ENCODE data around the gene SP110. TPM values are rescaled to one million over a fixed set of nuclear protein-coding genes. Genes with fewer than 3 reads are reported as not detected.

SP110 gene
- total RNA-seq, 1 experiment from 2014 or later = 11.9 TPM

- ChIA-PET POLR2A (interaction anchor here (0.8 kb wide), 1 partner anchor 30 kb away, joined by 3 read pairs; no protein-coding TSS in a partner anchor), CTCF (interaction anchor here (1.0 kb wide), 1 partner anchor 9 kb away, joined by 5 read pairs; no protein-coding TSS in a partner anchor)
- H3K4me1 Mint-ChIP-seq (ENCODE audit: insufficient read depth, unreplicated experiment) = peaks cover 5% of the 10 kb centered on the region
- no peaks in the 10 kb centered on the region for H3K27me3 Mint-ChIP-seq (ENCODE audit: insufficient read depth, unreplicated experiment)
- H3K4me3 Mint-ChIP-seq (ENCODE audit: unreplicated experiment) = no peak overlapping the region
- no TSS peak for BruUV-seq (replicated peaks)
- intact Hi-C loops (cut with micrococcal nuclease) = no loop called here
- H3K27ac Mint-ChIP-seq (ENCODE audit: low read depth, unreplicated experiment) = no peak overlapping the region
- TF ChIP-seq, protein P1, sequence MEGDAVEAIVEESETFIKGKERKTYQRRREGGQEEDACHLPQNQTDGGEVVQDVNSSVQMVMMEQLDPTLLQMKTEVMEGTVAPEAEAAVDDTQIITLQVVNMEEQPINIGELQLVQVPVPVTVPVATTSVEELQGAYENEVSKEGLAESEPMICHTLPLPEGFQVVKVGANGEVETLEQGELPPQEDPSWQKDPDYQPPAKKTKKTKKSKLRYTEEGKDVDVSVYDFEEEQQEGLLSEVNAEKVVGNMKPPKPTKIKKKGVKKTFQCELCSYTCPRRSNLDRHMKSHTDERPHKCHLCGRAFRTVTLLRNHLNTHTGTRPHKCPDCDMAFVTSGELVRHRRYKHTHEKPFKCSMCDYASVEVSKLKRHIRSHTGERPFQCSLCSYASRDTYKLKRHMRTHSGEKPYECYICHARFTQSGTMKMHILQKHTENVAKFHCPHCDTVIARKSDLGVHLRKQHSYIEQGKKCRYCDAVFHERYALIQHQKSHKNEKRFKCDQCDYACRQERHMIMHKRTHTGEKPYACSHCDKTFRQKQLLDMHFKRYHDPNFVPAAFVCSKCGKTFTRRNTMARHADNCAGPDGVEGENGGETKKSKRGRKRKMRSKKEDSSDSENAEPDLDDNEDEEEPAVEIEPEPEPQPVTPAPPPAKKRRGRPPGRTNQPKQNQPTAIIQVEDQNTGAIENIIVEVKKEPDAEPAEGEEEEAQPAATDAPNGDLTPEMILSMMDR (IDR thresholded peaks at IDR 0.05; ENCODE audit: unreplicated experiment) = no peak
- H3K36me3 Mint-ChIP-seq (ENCODE audit: insufficient read depth, unreplicated experiment) = no peaks in the 10 kb centered on the region
- H3K9me3 Mint-ChIP-seq (ENCODE audit: unreplicated experiment) = peaks cover 10% of the 10 kb centered on the region
- DNase-seq (ENCODE audit: unreplicated experiment) = no peak
These were observed 10.9 kb upstream of the SP110 start for GRCh38 chr2:230230496-230231200.

GRCh38 chr2:230230087-230230486, 10.3 kb upstream of the SP110 start:
- H3K4me1 Mint-ChIP-seq (ENCODE audit: insufficient read depth, unreplicated experiment) = peaks cover 5% of the 10 kb centered on the region

GRCh38 chr2:230227216-230227615, 7.4 kb upstream of the SP110 start:
- H3K4me3 Mint-ChIP-seq (ENCODE audit: unreplicated experiment) = no peak overlapping the region
- peaks cover 10% of the 10 kb centered on the region for H3K9me3 Mint-ChIP-seq (ENCODE audit: unreplicated experiment)
- intact Hi-C loops (cut with micrococcal nuclease) = no loop called here
- no TSS peak for BruUV-seq (replicated peaks)
- POLR2A ChIA-PET = interaction anchor here (1.0 to 1.7 kb wide), 3 partner anchors 8 to 38 kb away, joined by 3 to 8 read pairs (median 3); partner anchors contain the start of gene SP110
- no peaks in the 10 kb centered on the region for H3K27me3 Mint-ChIP-seq (ENCODE audit: insufficient read depth, unreplicated experiment)
- TF ChIP-seq, protein P1 (IDR thresholded peaks at IDR 0.05; ENCODE audit: unreplicated experiment) = no peak
- CTCF ChIA-PET = interaction anchor here (0.5 kb wide), 1 partner anchor 346 kb away, joined by 3 read pairs; no protein-coding TSS in a partner anchor
- peaks cover 5% of the 10 kb centered on the region for H3K4me1 Mint-ChIP-seq (ENCODE audit: insufficient read depth, unreplicated experiment)
- no peak for DNase-seq (ENCODE audit: unreplicated experiment)
- no peak overlapping the region for H3K27ac Mint-ChIP-seq (ENCODE audit: low read depth, unreplicated experiment)
- no peaks in the 10 kb centered on the region for H3K36me3 Mint-ChIP-seq (ENCODE audit: insufficient read depth, unreplicated experiment)

More at GRCh38 chr2:230230087-230230486, 10.3 kb upstream of the SP110 start:
- TF ChIP-seq, protein P1 (IDR thresholded peaks at IDR 0.05; ENCODE audit: unreplicated experiment) = no peak
- ChIA-PET POLR2A (interaction anchor here (0.8 kb wide), 1 partner anchor 30 kb away, joined by 3 read pairs; no protein-coding TSS in a partner anchor), CTCF (interaction anchor here (0.6 to 1.0 kb wide), 2 partner anchors 9 to 201 kb away, joined by 3 to 5 read pairs; no protein-coding TSS in a partner anchor)
- peak; percentile 20 for DNase-seq (ENCODE audit: unreplicated experiment)
- no TSS peak for BruUV-seq (replicated peaks)
- Mint-ChIP-seq H3K27me3 (ENCODE audit: insufficient read depth, unreplicated experiment) (no peaks in the 10 kb centered on the region), H3K4me3 (ENCODE audit: unreplicated experiment) (no peak overlapping the region), H3K27ac (ENCODE audit: low read depth, unreplicated experiment) (no peak overlapping the region), H3K36me3 (ENCODE audit: insufficient read depth, unreplicated experiment) (no peaks in the 10 kb centered on the region), H3K9me3 (ENCODE audit: unreplicated experiment) (peaks cover 10% of the 10 kb centered on the region)
- intact Hi-C loops (cut with micrococcal nuclease) = no loop called here

DNA sequence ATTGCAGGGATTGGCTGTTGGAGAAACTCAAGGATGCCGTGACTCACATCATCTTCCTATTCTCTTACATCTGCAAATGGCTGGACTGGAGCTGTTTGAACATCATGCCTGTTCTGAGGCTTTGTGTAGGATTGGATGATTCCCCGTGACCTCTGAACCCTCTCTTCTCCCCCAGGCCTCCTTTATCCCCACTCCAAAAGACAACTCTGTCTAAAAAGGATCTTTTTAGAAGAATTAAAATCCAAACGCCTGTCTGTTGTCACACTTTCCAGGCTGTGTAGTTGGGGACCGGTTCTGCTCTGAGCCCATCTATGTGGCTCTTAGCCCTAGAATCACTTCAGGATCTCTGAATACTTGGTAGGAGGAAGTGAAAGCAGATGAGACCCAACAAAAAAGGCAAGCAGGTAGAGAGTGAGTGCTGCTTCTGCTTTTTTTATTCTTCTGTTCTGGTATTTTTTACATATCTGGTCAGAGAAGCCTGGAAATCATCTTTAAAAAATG, 6.3 kb upstream of the SP110 start:
- DNase-seq (ENCODE audit: unreplicated experiment) = no peak
- POLR2A ChIA-PET = no interaction called here
- Mint-ChIP-seq H3K4me1 (ENCODE audit: insufficient read depth, unreplicated experiment) (peaks cover 5% of the 10 kb centered on the region), H3K4me3 (ENCODE audit: unreplicated experiment) (no peak overlapping the region), H3K9me3 (ENCODE audit: unreplicated experiment) (peaks cover 7% of the 10 kb centered on the region), H3K27ac (ENCODE audit: low read depth, unreplicated experiment) (no peak overlapping the region), H3K36me3 (ENCODE audit: insufficient read depth, unreplicated experiment) (no peaks in the 10 kb centered on the region), H3K27me3 (ENCODE audit: insufficient read depth, unreplicated experiment) (no peaks in the 10 kb centered on the region)
- no TSS peak for BruUV-seq (replicated peaks)
- intact Hi-C loops (cut with micrococcal nuclease) = no loop called here
- CTCF ChIA-PET = interaction anchor here (0.6 kb wide), 1 partner anchor 65 kb away, joined by 3 read pairs; no protein-coding TSS in a partner anchor
- TF ChIP-seq, protein P1 (IDR thresholded peaks at IDR 0.05; ENCODE audit: unreplicated experiment) = no peak

Data from MCF 10A (cell line).